Activated CD8-positive, alpha-beta memory T cell treated with anti-CD3 and anti-CD28 coated beads for 4 hours (primary cell): Measurements from ENCODE around the gene CADM1.

Source experiments
- DNase-seq, 2 donors: peaks; one replicate each; pipeline ENCODE4 v3.0.0-alpha.2; 2020; ENCODE audit warnings: low read depth in 2 of 2

The CADM1 gene

DNA sequence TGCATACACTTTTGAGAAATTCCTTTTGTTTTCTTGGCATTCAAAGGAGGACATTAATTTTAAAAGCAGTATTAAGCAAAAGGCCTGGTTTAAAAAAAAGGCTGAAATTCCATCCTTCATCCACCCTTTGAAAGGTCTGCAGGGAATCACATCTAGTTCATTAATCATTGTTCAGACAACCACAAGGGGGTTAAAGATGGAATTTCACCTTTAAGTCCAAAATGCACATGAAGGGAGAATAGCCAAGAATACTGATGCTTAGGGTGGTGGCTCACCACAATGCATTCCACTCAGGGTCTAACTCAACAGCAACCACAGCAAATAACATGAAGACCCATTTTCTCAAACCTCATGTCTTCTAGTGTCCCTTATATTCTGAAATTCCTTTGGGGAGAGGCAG lies 256.9 kb downstream of the CADM1 start:
- DNase-seq, result no peak

DNA sequence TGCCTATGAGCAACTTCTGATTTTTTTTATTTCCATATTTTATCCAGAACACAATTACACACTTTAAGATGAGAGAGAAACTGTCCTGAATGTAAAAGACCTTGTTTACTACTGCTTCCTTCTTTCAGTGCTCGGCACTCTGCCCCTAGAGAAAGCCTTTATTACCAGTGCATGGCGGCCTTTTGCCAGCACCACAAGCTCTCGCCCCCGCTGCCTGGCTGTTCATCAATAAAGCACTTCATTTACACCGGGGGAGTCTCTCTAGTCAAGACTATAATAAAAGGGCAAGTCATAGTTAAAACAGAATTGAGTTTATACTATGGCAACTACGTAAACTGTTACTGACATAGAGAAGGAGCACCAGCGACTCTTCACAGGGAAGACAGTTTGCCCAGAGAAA lies 259.5 kb downstream of the CADM1 start:
- DNase-seq, result no peak

GRCh38 chr11:115244296-115244695 lies 259.9 kb downstream of the CADM1 start:
- no peak for DNase-seq

DNA sequence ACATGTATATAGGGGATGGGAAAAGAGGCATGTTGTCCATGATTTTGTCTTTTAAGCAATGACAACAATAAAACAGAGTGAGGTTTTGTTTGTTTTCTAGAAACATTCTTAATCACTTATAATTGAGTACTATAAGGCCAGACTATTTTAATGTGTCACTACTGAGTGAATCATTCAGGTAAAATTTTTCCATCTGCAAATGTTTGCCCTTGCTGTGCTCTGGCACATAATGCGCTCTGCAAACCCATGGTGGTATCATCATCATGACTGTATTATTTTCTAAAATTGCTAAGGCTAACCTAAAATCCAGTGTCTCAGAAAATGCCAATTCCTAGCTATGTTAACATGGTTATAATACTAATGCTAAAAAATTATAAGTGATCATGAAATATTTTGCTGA lies 261.2 kb downstream of the CADM1 start:
- no peak for DNase-seq

DNA sequence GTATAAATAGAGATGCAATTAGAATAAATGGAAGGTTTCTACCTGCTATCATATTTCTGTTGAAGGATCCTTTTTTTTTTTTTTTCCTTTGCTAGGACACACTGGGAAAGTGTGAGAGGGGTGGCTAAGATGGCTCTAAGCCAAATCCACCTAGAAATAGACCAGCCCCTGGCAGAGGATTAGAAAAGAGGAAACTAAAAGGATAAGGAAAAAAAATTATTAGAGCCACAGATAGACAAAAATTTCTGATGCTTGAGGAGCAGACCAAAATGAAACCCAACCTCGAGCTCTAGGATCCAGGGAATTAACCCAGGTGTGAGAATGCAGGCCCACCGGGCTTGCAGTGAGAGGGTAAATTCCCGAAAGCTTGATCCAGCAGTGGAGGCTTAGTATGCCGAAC lies 262.3 kb downstream of the CADM1 start:
- DNase-seq, result no peak

GRCh38 chr11:115238791-115239190 lies 265.4 kb downstream of the CADM1 start:
- no peak for DNase-seq

GRCh38 chr11:115238086-115238485 lies 266.1 kb downstream of the CADM1 start:
- DNase-seq, result no peak

- DNase-seq, result no peak
Observed at GRCh38 chr11:115237578-115237977, 266.6 kb downstream of the CADM1 start.

GRCh38 chr11:115234794-115235193 lies 269.4 kb downstream of the CADM1 start:
- DNase-seq, result no peak

DNA sequence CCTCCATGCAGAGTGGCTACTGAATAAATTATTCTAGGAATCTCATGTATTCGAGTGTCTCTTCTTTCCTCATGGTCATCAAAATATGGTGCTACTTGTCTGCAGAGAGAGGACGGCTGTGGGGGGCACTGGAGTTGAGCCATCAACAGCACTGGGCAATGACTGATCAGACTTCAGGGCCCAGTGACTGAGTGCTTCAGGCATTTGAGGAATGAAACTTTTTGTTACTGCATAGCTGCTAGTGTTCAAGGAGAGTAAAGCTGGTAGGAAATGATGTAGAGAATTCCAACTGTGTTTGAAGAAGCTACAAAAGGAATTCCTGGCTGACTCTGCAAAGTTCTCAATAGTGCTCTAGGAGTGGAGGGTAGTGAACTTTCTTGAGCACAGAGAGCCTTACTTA lies 277.7 kb downstream of the CADM1 start:
- DNase-seq, result no peak

DNA sequence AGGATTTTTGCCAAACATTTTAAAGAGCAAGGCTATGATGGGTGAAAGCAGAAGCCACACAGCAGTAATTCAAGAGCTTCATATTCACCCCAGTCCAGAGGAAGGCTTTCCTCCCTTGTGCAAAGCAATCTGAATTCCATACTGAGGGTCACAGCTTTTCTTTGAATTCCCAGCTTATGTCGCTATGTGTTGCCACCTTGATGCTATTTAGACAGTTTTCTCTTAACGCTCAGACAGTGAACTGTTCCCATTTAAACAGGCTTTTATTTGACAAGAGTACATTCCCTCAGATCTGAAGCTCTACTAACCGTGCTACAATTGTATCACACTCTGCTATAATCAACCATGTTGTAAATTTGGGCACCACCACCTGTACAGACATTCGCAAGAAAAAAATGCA lies 279.7 kb downstream of the CADM1 start:
- DNase-seq, result no peak

- no peak for DNase-seq
Observed at GRCh38 chr11:115222863-115223530, 281.2 kb downstream of the CADM1 start.

GRCh38 chr11:115222218-115222862 lies 281.9 kb downstream of the CADM1 start:
- DNase-seq, result no peak

- no peak for DNase-seq
Observed at GRCh38 chr11:115221461-115222069, 282.6 kb downstream of the CADM1 start.

DNA sequence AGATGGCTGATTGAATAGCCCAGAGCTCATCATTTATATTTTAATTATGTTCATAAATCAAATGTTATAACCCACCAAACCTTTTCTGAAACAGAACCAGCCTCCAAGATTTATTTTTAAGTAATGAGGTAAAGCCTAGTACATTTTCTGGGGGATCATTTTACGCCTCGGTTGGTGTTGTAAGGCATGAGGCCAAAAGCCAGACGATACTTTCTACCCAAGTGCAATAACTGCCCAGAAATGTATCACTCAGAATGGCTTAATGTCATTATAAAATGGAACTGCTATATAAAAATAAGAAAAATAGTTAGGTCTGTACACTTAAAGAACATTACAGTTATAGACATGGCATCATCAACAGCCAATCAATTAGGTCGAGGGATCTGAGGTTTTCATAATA lies 283.3 kb downstream of the CADM1 start:
- DNase-seq, result no peak

- no peak for DNase-seq
Observed at GRCh38 chr11:115220423-115220822, 283.8 kb downstream of the CADM1 start.

DNA sequence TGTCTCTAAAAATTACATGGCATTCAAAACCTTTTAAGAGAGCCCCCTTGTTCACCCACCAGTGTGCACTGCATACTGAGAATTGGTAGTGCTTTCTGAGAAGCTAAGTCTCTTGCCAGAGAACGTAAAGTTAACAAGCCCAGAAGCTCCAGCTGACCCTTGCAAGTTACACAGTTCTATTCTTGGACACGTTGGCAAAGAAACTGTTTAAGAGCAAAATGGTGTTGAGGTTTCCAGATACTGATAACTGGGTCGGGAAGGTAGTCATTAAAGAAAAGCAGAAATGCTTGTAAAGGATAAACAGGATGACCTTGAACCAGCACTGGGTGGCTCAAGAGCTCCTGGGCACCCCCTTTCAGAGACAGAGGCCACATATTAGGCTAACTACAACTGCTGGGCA lies 284.8 kb downstream of the CADM1 start:
- DNase-seq, result no peak

DNA sequence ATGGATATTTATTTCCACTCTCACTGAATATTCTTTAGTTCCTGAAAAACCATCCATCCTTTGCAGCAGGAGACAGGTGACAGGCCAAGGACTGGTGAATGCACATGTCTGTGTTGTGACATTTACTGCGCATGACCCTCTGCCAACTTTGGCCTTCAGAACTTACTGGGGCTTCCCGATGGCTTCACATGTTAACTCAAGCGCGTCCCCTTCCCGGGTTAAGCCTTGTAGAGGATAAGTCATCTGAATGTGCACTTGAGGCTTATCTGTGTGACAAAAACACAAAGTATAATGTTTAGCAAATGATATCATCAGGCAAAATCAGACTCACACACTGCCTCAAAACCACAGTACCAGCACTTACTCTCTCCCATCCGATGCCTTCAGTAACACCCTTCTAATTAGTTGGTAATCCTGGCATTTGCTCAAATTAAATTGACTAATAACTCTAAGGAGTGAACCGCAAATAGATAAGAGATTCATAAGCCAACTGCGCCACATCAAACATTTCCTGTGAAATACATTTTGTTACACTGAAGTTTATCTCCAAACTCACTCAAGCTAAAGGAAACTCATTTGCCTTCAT lies 286.4 kb downstream of the CADM1 start:
- DNase-seq, result no peak

DNA sequence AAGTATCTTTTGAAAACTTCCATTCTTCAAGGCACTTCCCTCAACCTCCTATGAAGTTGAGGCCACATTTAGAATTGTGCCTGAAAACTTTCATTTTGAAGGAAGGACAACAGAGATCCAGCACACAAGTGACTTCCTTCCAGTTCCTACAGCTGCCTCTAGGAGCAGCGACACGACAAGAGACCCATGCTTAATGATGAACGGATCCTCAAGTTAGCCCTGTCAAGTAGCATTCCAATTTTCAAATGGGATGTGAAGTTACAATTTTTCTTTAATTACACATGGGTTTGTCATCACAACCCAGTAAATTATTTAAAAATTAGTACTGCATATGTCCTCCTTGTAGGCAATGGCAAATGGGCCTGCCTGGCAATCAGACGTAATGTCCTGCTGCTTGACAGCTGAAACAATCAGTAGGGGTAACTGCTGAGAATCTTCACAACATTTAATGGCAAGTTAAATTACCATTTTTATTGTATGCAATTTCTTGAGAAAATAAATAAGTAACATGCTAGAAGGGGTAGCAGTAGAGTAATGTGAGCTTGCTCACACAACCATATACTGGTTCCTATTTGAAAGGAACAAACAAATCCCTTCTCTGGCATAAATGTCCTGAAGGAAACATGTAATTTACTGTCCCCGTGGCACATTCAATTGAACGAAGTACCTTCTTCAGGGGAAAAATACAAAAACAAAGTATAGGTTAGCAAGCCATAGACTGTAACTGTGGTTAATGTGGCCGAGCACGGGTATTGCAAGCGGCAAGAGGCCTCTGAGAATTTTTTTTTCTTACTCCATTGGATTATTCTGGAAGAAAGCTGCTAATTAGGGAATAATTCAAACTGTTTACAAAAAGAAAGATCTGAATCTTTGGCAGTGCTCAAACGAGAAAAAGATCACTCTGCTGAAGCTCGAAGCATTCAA lies 288.3 kb downstream of the CADM1 start:
- no peak for DNase-seq

GRCh38 chr11:115214644-115215234 lies 289.5 kb downstream of the CADM1 start:
- DNase-seq, result no peak

DNA sequence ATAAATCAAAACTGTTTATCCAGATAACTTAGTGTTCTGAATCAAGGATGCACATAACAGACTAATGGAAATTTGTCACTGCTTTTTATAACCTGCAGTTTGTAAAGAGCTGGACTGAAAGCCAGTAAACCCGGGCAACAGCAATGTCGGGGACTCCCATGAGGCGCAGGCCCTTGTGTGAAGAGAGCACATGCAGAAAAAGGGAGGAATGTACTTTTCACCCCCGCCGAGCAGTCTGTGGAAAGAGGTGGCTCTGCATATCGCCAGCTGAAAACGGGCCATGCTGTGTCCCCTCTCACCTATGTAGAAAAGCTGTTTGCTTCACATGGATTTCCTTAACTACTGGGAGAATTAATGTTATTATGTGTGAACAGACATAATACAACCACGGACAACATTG lies 291.2 kb downstream of the CADM1 start:
- no peak for DNase-seq
